HUDEP-2 (cell line): Measurements from ENCODE around the gene ARID3A.

ENCODE experiments used
- DNase-seq, 76 experiments: peaks; one replicate each; lab custom pipeline; 2025; ENCODE audit not compliant: unreplicated experiment in 76 of 76; lab: John Stamatoyannopoulos, UW

Gene ARID3A

GRCh38 chr19:927780-928401, 2.1 kb downstream of the ARID3A start:
- no peak for DNase-seq

DNA sequence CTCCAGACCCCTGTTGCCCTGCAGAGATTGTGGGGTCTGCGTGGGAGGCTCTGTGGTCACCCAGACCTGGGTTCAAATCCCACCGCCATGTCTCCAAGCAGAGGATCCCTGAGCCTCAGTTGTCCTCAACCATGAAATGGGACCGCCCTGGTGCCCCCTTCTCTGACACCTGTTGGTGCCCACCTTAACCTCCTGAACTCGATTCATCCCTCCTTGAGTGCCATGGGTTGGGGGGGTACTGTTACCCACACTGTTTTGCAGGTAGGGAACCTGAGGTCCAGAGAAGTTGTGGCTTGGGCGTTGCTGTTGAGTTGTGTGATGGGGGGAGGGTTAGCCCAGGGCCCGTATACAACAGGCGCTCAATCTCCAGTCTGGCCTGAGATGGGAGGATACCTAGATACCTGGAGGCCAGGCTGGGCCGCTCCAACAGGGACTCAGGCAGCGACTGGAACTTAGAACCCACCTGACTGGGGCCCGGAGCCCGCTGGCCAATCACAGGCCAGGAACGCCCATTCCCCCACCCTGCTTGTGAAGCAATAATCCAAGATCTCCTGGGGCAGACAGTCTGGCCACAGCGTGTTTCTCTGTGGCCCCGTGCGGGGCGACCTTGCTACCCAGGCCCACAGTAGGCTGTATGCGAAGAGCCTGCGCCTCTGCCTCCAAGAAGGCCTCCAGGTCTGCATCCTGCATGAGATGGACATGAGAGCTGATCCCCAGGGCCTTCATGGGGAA, 2.8 kb downstream of the ARID3A start:
- DNase-seq = no peak

- DNase-seq = no peak
These were observed 3.5 kb downstream of the ARID3A start for GRCh38 chr19:929203-929890.

- no peak for DNase-seq
These were observed 4.0 kb downstream of the ARID3A start for GRCh38 chr19:929891-930258.

GRCh38 chr19:931860-932647, 6.2 kb downstream of the ARID3A start:
- no peak for DNase-seq

- DNase-seq = no peak
These were observed 7.1 kb downstream of the ARID3A start for GRCh38 chr19:932648-933552.

- DNase-seq = no peak
These were observed 7.7 kb downstream of the ARID3A start for GRCh38 chr19:933553-933882.

DNA sequence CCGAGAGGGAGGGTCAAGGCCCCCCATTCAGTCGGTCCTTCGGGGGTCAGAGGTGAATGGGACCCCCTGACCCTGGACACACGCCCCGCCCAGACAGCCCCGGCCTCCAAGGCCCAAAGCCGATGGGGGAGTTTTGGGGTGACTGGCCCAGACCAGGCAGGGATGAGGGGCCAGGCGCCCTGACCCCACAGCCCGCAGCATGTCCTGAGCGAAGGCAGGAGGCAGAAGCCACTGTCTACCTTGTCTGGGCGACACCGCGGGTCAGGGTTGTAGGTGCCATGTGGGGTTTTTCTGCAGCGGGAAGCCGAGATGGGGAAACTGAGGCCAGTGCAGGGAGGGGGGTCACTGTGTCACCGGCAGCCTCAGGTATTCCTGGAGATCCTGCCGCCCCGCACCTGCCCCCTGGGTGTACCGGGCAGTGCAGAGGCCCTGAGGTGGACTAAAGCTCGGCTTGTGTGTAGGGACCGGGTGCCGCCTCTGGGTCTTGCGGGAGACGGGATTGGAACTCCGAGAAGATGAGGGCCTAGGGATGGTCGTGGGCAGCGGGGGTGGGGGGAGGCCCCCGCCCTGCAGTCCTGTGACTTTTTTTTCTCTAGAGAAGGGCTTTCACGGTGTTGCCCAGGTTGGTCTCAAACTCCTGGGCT, 8.5 kb downstream of the ARID3A start:
- DNase-seq = no peak

DNA sequence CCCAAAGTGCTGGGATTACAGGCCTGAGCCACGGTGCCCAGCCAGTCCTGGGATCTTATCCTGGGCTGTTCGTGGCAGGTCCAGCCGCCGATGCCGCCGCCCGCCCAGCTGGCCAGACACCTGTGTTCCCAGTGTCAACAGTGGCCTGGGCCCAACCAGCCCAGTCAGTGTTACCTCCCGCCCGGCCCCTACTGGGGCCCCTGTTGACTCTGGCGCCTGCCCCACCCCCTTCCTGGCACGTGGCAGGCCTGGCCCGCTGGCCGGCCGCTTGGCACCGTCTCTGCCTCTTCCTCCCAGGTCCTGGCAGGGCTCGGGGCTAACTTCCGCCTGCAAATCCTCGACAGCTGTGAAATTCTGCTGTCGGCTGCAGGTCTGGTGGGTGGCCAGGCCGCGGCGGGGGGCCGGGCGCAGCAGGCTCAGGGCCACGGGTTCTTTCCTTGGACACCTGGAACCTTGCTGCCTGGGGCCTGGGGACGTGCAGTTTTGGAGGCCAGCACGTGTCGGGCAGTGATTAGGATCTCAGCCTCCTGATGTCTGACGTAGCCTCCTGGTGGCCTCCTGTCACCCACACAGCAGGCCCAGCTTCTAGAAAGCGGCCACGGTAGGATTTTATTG, 9.1 kb downstream of the ARID3A start:
- DNase-seq = peak in 59 of 76 experiments; percentile 24 to 73 (median 54)

- DNase-seq = no peak
These were observed 10.3 kb downstream of the ARID3A start for GRCh38 chr19:936175-936546.

- DNase-seq = no peak
These were observed 11.4 kb downstream of the ARID3A start for GRCh38 chr19:937259-937694.

GRCh38 chr19:938233-938923, 12.5 kb downstream of the ARID3A start:
- DNase-seq = no peak

DNA sequence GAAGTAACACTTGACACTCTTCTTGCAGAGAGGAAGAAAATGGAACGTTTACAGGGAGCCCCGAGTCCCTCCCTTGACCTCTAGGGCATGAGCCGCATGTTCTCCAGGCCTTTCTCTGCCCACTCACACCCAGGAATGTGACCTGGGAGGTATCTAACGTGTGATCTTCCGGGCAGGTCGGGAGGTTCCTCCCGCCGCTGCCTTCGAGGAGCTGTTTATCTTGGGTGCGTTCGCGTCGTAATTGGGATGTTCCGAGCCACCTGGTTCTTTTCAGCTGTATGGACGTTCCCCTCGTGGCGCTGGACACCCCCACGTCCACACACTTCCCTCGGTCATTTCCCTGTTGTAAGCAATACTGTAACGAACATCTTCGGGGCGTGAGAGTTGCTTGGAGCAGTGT, 13.6 kb downstream of the ARID3A start:
- no peak for DNase-seq

DNA sequence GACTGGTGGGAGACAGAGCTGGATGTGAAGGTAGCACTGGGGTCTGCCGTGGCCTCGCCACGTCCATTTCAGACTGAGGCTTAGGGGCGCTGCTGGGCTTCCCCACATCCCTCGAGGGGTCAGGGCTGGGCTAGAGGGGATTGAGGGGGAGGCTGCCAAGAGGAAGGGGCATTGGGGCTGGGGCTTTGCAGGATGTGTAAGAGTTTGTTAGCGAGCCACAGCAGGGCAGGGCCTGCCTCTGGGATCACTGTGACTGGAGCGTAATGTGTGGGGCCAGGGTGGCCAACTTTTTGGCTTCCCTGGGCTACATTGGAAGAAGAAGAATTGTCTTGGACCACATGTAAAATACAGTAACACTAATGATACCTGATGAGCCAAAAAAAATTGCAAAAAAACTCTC, 14.1 kb downstream of the ARID3A start:
- DNase-seq = no peak

DNA sequence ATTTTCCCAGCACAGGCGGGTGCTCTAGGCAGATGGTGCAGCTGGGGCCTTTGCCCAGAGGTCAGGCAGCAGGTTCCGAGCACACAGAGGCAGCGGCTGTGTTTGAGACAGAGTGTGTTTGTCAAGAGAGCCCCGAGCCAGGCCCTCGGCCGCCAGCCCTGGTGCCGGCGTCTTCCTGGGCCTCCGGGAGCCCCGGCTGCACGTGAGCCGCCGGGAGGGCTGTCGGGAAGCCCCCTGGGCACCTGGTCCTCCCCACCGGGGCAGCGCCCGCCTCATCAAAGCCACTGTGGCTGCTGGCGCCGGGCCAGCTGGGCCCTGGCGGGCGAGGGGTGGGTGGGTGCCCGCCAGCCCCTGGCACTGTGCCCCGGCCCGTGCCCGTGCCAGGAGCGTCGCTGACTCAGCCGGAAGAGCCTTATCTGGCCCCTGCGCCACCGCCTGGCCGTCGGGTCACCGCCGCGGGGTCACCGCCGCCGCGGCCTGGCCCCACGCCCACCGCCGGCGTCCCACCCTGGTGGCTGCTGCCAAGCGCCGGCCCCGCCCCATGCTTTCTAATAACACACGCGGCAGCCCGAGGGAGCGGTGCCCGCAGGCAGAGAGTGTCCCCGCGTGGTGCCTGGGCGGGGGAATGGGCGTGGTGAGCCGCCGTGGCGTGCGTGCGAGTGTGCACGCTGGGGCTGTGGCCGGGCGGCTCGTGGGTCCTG, 14.9 kb downstream of the ARID3A start:
- DNase-seq = peak in 74 of 76 experiments; percentile 57 to 98 (median 94)

- peak in 1 of 76 experiments; percentile 46 for DNase-seq
These were observed 15.7 kb downstream of the ARID3A start for GRCh38 chr19:941292-942132.

DNA sequence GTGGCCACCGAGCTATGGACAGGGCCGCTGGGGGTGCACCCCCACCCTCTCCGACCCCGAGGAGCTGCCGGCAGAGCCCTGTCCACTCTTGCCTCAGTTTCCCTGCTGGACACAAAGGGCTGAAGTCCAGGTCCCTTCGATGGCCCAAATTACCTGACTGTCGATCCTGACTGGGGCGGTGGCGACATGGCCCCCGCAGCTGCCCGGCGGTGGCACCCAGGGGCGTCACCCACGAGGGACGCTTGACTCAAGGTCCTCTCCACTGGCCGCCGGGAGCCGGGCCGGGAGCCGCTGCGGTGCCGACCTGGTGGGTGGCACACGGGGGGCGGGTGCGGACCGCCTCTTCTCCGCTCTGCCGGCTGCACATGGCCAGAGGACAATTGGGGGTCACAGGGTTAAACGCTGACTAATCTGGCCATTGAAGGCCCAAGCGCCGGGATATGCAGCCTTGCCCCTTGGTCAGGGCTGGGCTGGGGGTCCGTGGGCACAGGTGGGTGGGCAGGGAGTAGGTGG, 16.4 kb downstream of the ARID3A start:
- no peak for DNase-seq
